Activated CD8-positive, alpha-beta T cell treated with anti-CD3 and anti-CD28 coated beads, Interleukin-2, amount 10 ng/mL, durations not matched to agents 7 days and 5 days (primary cell): ENCODE results near the gene EPHA4. TPM values are rescaled to one million over a fixed set of nuclear protein-coding genes. Genes with fewer than 3 reads are reported as not detected.
A peak's percentile ranks its signal among the peaks of the same experiment; 100 is the strongest.

ENCODE experiments used
- ATAC-seq: fragments of 150-1000 bp; cut with Tn5 transposase; one replicate; pipeline ENCODE4 v1.10.0; 2021; ENCODE audit warnings: moderate library complexity
- CTCF ChIA-PET: fragments of 350-600 bp; sonication (Branson Sonifier 250); formaldehyde crosslinking; loops from one replicate; lab custom pipeline; 2021; ENCODE audit warnings: antibody characterized with exemption; lab: Charles Lee
- POLR2A ChIA-PET: fragments of 350-600 bp; sonication (Branson Sonifier 250); formaldehyde crosslinking; loops from one replicate; lab custom pipeline; 2021; ENCODE audit warnings: antibody characterized with exemption; lab: Charles Lee
- DNase-seq: peaks from one replicate; pipeline ENCODE4 v3.0.0-alpha.2; 2020
- H3K27ac Mint-ChIP-seq: one replicate; pipeline ENCODE4 v1.8.0; 2021; ENCODE audit warnings: mild to moderate bottlenecking, mixed read lengths
- H3K27me3 Mint-ChIP-seq: one replicate; pipeline ENCODE4 v1.8.0; 2021; ENCODE audit warnings: low read depth, mixed read lengths
- H3K36me3 Mint-ChIP-seq: one replicate; pipeline ENCODE4 v1.8.0; 2021; ENCODE audit warnings: low read depth, mixed read lengths
- H3K4me1 Mint-ChIP-seq: one replicate; pipeline ENCODE4 v1.8.0; 2021; ENCODE audit warnings: low read depth, mixed read lengths
- H3K4me3 Mint-ChIP-seq: one replicate; pipeline ENCODE4 v1.8.0; 2021; ENCODE audit warnings: mild to moderate bottlenecking, mixed read lengths
- H3K9me3 Mint-ChIP-seq: one replicate; pipeline ENCODE4 v1.8.0; 2022; ENCODE audit warnings: mixed read lengths; ENCODE audit not compliant: insufficient read depth
- total RNA-seq, 2 experiments: library from RNA; stranded (reverse); gene quantifications; one replicate each; pipeline ENCODE4 v1.2.3, GENCODE V29; 2021

Gene EPHA4
- total RNA-seq, 2 experiments from 2014 or later: 1.2 to 1.5 TPM

- Mint-ChIP-seq H3K36me3 (no peaks in the 10 kb centered on the region), H3K4me3 (no peak overlapping the region), H3K4me1 (no peaks in the 10 kb centered on the region), H3K27me3 (no peaks in the 10 kb centered on the region), H3K9me3 (no peaks in the 10 kb centered on the region), H3K27ac (no peak overlapping the region)
- DNase-seq (no peak), ATAC-seq (no peak)
- ChIA-PET POLR2A (no interaction called here), CTCF (no interaction called here)
Observed at GRCh38 chr2:221601376-221601775, 29.3 kb upstream of the EPHA4 start.

- H3K27me3 Mint-ChIP-seq: no peaks in the 10 kb centered on the region
- H3K27ac Mint-ChIP-seq: no peak overlapping the region
- H3K9me3 Mint-ChIP-seq: no peaks in the 10 kb centered on the region
- DNase-seq (no peak), ATAC-seq (no peak)
- ChIA-PET POLR2A (no interaction called here), CTCF (no interaction called here)
- no peaks in the 10 kb centered on the region for H3K36me3 Mint-ChIP-seq
- H3K4me3 Mint-ChIP-seq: no peak overlapping the region
- no peaks in the 10 kb centered on the region for H3K4me1 Mint-ChIP-seq
Observed at GRCh38 chr2:221600388-221600787, 28.3 kb upstream of the EPHA4 start.

GRCh38 chr2:221596192-221596591, 24.1 kb upstream of the EPHA4 start:
- Mint-ChIP-seq H3K27ac (no peak overlapping the region), H3K4me3 (no peak overlapping the region)
- CTCF ChIA-PET: no interaction called here

GRCh38 chr2:221590861-221591365, 18.8 kb upstream of the EPHA4 start:
- DNase-seq (no peak), ATAC-seq (no peak)
- Mint-ChIP-seq H3K4me1 (no peaks in the 10 kb centered on the region), H3K27ac (no peak overlapping the region), H3K4me3 (no peak overlapping the region), H3K27me3 (peaks cover 4% of the 10 kb centered on the region), H3K36me3 (no peaks in the 10 kb centered on the region), H3K9me3 (no peaks in the 10 kb centered on the region)
- ChIA-PET CTCF (interaction anchor here (1.6 kb wide), 1 partner anchor 16 kb away, joined by 3 read pairs; no protein-coding TSS in a partner anchor), POLR2A (no interaction called here)

More at GRCh38 chr2:221596192-221596591, 24.1 kb upstream of the EPHA4 start:
- no peaks in the 10 kb centered on the region for H3K4me1 Mint-ChIP-seq
- no peaks in the 10 kb centered on the region for H3K36me3 Mint-ChIP-seq
- no peak for ATAC-seq
- no peaks in the 10 kb centered on the region for H3K9me3 Mint-ChIP-seq
- H3K27me3 Mint-ChIP-seq: peaks cover 2% of the 10 kb centered on the region
- no peak for DNase-seq
- POLR2A ChIA-PET: no interaction called here

- POLR2A ChIA-PET: no interaction called here
- Mint-ChIP-seq H3K27me3 (peaks cover 4% of the 10 kb centered on the region), H3K36me3 (no peaks in the 10 kb centered on the region), H3K4me3 (no peak overlapping the region), H3K9me3 (no peaks in the 10 kb centered on the region), H3K27ac (no peak overlapping the region), H3K4me1 (no peaks in the 10 kb centered on the region)
- CTCF ChIA-PET: interaction anchor here (0.9 to 1.6 kb wide), 2 partner anchors 17 to 928 kb away, joined by 3 read pairs; no protein-coding TSS in a partner anchor
- DNase-seq (no peak), ATAC-seq (no peak)
Observed at GRCh38 chr2:221589696-221590095, 17.6 kb upstream of the EPHA4 start.

GRCh38 chr2:221588306-221588985, 16.3 kb upstream of the EPHA4 start:
- no peak for DNase-seq
- Mint-ChIP-seq H3K36me3 (no peaks in the 10 kb centered on the region), H3K9me3 (no peaks in the 10 kb centered on the region), H3K4me3 (no peak overlapping the region), H3K4me1 (no peaks in the 10 kb centered on the region), H3K27me3 (peaks cover 7% of the 10 kb centered on the region), H3K27ac (no peak overlapping the region)
- no peak for ATAC-seq
- CTCF ChIA-PET: no interaction called here
- POLR2A ChIA-PET: interaction anchor here (0.6 kb wide), 1 partner anchor 24 kb away, joined by 4 read pairs; no protein-coding TSS in a partner anchor

GRCh38 chr2:221581986-221582385, 9.9 kb upstream of the EPHA4 start:
- ATAC-seq (no peak), DNase-seq (no peak)
- ChIA-PET POLR2A (no interaction called here), CTCF (interaction anchor here (2.2 kb wide), 1 partner anchor 8 kb away, joined by 11 read pairs; no protein-coding TSS in a partner anchor)
- no peaks in the 10 kb centered on the region for H3K9me3 Mint-ChIP-seq
- no peaks in the 10 kb centered on the region for H3K4me1 Mint-ChIP-seq
- H3K4me3 Mint-ChIP-seq: no peak overlapping the region
- H3K27me3 Mint-ChIP-seq: peaks cover 18% of the 10 kb centered on the region
- H3K27ac Mint-ChIP-seq: no peak overlapping the region
- no peaks in the 10 kb centered on the region for H3K36me3 Mint-ChIP-seq

- no peaks in the 10 kb centered on the region for H3K36me3 Mint-ChIP-seq
- ChIA-PET CTCF (interaction anchor here (0.6 to 2.6 kb wide), 15 partner anchors 8 to 889 kb away, joined by 3 to 11 read pairs (median 3); no protein-coding TSS in a partner anchor), POLR2A (interaction anchor here (0.6 to 0.7 kb wide), 2 partner anchors 42 to 1132 kb away, joined by 3 to 4 read pairs; no protein-coding TSS in a partner anchor)
- H3K4me3 Mint-ChIP-seq: peak overlapping the region; percentile 38
- ATAC-seq (no peak), DNase-seq (no peak)
- peaks cover 28% of the 10 kb centered on the region for H3K4me1 Mint-ChIP-seq
- no peaks in the 10 kb centered on the region for H3K9me3 Mint-ChIP-seq
- peaks cover 55% of the 10 kb centered on the region for H3K27me3 Mint-ChIP-seq
- no peak overlapping the region for H3K27ac Mint-ChIP-seq
Observed at GRCh38 chr2:221574231-221574570, 2.1 kb upstream of the EPHA4 start.

GRCh38 chr2:221573430-221574230, 1.5 kb upstream of the EPHA4 start:
- ChIA-PET POLR2A (interaction anchor here (0.6 to 0.7 kb wide), 3 partner anchors 43 to 1652 kb away, joined by 3 to 4 read pairs (median 3); no protein-coding TSS in a partner anchor), CTCF (interaction anchor here (0.6 to 2.6 kb wide), 18 partner anchors 9 to 888 kb away, joined by 3 to 11 read pairs (median 3); no protein-coding TSS in a partner anchor)
- ATAC-seq (peak; percentile 59), DNase-seq (peak; percentile 77)
- H3K27ac Mint-ChIP-seq: no peak overlapping the region
- peaks cover 28% of the 10 kb centered on the region for H3K4me1 Mint-ChIP-seq
- peaks cover 60% of the 10 kb centered on the region for H3K27me3 Mint-ChIP-seq
- no peaks in the 10 kb centered on the region for H3K9me3 Mint-ChIP-seq
- H3K36me3 Mint-ChIP-seq: no peaks in the 10 kb centered on the region
- H3K4me3 Mint-ChIP-seq: peak overlapping the region; percentile 38

GRCh38 chr2:221572821-221573429, 821 bp upstream of the EPHA4 start:
- Mint-ChIP-seq H3K27me3 (peaks cover 64% of the 10 kb centered on the region), H3K36me3 (no peaks in the 10 kb centered on the region), H3K9me3 (no peaks in the 10 kb centered on the region), H3K4me3 (peak overlapping the region; percentile 70), H3K4me1 (peaks cover 28% of the 10 kb centered on the region), H3K27ac (no peak overlapping the region)
- peak; percentile 23 for DNase-seq
- ATAC-seq: peak; percentile 24
- POLR2A ChIA-PET: interaction anchor here (0.7 to 0.8 kb wide), 2 partner anchors 55 to 1652 kb away, joined by 3 read pairs; no protein-coding TSS in a partner anchor
- CTCF ChIA-PET: interaction anchor here (0.6 to 2.6 kb wide), 10 partner anchors 10 to 887 kb away, joined by 3 to 11 read pairs (median 4); no protein-coding TSS in a partner anchor

GRCh38 chr2:221571551-221572218, 419 bp downstream of the EPHA4 start:
- Mint-ChIP-seq H3K27ac (peak overlapping the region; percentile 36), H3K4me3 (peak overlapping the region; percentile 81), H3K9me3 (no peaks in the 10 kb centered on the region), H3K27me3 (peaks cover 68% of the 10 kb centered on the region), H3K4me1 (peaks cover 28% of the 10 kb centered on the region), H3K36me3 (no peaks in the 10 kb centered on the region)
- DNase-seq (peak; percentile 21), ATAC-seq (peak; percentile 5)
- POLR2A ChIA-PET: interaction anchor here (0.9 kb wide), 1 partner anchor 54 kb away, joined by 3 read pairs; no protein-coding TSS in a partner anchor
- CTCF ChIA-PET: interaction anchor here (1.0 to 2.6 kb wide), 2 partner anchors 28 to 52 kb away, joined by 3 to 9 read pairs; no protein-coding TSS in a partner anchor
